Neuronal stem cell (in vitro differentiated cells): ENCODE measurements around the gene TCFL5.
A peak's percentile ranks its signal among the peaks of the same experiment; 100 is the strongest.

Source experiments
- DNase-seq: peaks from one replicate; pipeline ENCODE4 v3.0.0-alpha.2; 2013; ENCODE audit warnings: low spot score
- H2AFZ ChIP-seq: one replicate; pipeline ENCODE4 v1.6.1; 2013; ENCODE audit warnings: mild to moderate bottlenecking, low read length, inconsistent platforms
- H2AK5ac ChIP-seq: 2 replicates; pipeline ENCODE4 v1.6.1; 2013; ENCODE audit warnings: low read depth, mild to moderate bottlenecking, inconsistent platforms, low read length, moderate library complexity, mixed read lengths
- H2BK120ac ChIP-seq: 2 replicates; pipeline ENCODE4 v1.6.1; 2013; ENCODE audit warnings: low read depth, mild to moderate bottlenecking, inconsistent platforms, low read length, moderate library complexity, mixed read lengths
- H2BK12ac ChIP-seq: one replicate; pipeline ENCODE4 v1.6.1; 2013; ENCODE audit warnings: low read length, inconsistent platforms
- H2BK15ac ChIP-seq: 2 replicates; pipeline ENCODE4 v1.6.1; 2013; ENCODE audit warnings: mild to moderate bottlenecking, low read length, inconsistent platforms, mixed read lengths
- H2BK5ac ChIP-seq: one replicate; pipeline ENCODE4 v1.6.1; 2013; ENCODE audit warnings: inconsistent platforms, mild to moderate bottlenecking, low read length, moderate library complexity
- H3K14ac ChIP-seq: one replicate; pipeline ENCODE4 v1.6.1; 2013; ENCODE audit warnings: low read length, inconsistent platforms
- H3K18ac ChIP-seq: 2 replicates; pipeline ENCODE4 v1.6.1; 2013; ENCODE audit warnings: low read length, inconsistent platforms
- H3K23ac ChIP-seq: 2 replicates; pipeline ENCODE4 v1.6.1; 2013; ENCODE audit warnings: low read depth, mild to moderate bottlenecking, mixed read lengths, low read length, inconsistent platforms; ENCODE audit not compliant: poor library complexity
- H3K27ac ChIP-seq: replicated peaks from 3 replicates; pipeline ENCODE4 v1.5.1; 2013; ENCODE audit warnings: low read length, inconsistent platforms
- H3K27me3 ChIP-seq, 3 experiments: 2 replicates each; pipeline ENCODE4 v1.6.1; 2013; ENCODE audit warnings: low read length in 3 of 3, mild to moderate bottlenecking in 2 of 3, inconsistent platforms in 1 of 3, low read depth in 1 of 3, mixed read lengths in 1 of 3, moderate library complexity in 1 of 3; ENCODE audit not compliant: control insufficient read depth in 3 of 3, insufficient read depth in 3 of 3
- H3K36me3 ChIP-seq, 2 donors: replicated peaks in 1 of 2; 2 replicates each; pipeline ENCODE4 v1.6.1; 2013; ENCODE audit warnings: low read length in 2 of 2; ENCODE audit not compliant: control insufficient read depth in 2 of 2, insufficient read depth in 2 of 2
- H3K4ac ChIP-seq: 2 replicates; pipeline ENCODE4 v1.6.1; 2013; ENCODE audit warnings: inconsistent platforms, mild to moderate bottlenecking, low read length, moderate library complexity
- H3K4me1 ChIP-seq, 2 donors: 1 replicate in 1 of 2; 2 replicates in 1 of 2; pipeline ENCODE4 v1.6.1; 2013; ENCODE audit warnings: low read length in 2 of 2, low read depth in 1 of 2; ENCODE audit not compliant: control insufficient read depth in 2 of 2, insufficient read depth in 1 of 2
- H3K4me2 ChIP-seq: one replicate; pipeline ENCODE4 v1.6.1; 2013; ENCODE audit warnings: mild to moderate bottlenecking, low read length, inconsistent platforms; ENCODE audit not compliant: insufficient read depth, poor library complexity, severe bottlenecking
- H3K4me3 ChIP-seq, 2 donors: 2 replicates each; pipeline ENCODE4 v1.5.1; 2013; ENCODE audit warnings: low read length in 2 of 2, mild to moderate bottlenecking in 2 of 2, inconsistent platforms in 1 of 2, moderate library complexity in 1 of 2
- H3K79me1 ChIP-seq: one replicate; pipeline ENCODE4 v1.6.1; 2013; ENCODE audit warnings: low read depth, mild to moderate bottlenecking, inconsistent platforms, low read length, moderate library complexity
- H3K9ac ChIP-seq: one replicate; pipeline ENCODE4 v1.6.1; 2013; ENCODE audit warnings: mild to moderate bottlenecking, low read depth, low read length, inconsistent platforms; ENCODE audit not compliant: poor library complexity
- H3K9me3 ChIP-seq, 2 donors: replicated peaks in 1 of 2; 2 replicates each; pipeline versions ENCODE3 to v1.6.1; 2013; ENCODE audit warnings: low read length in 2 of 2, mild to moderate bottlenecking in 2 of 2, inconsistent platforms in 1 of 2, low read depth in 1 of 2, mixed read lengths in 1 of 2, moderate library complexity in 1 of 2; ENCODE audit not compliant: control insufficient read depth in 2 of 2, insufficient read depth in 1 of 2
- H4K8ac ChIP-seq: one replicate; pipeline ENCODE4 v1.6.1; 2013; ENCODE audit warnings: low read depth, mild to moderate bottlenecking, inconsistent platforms, low read length, moderate library complexity
- H4K91ac ChIP-seq: one replicate; pipeline ENCODE4 v1.6.1; 2013; ENCODE audit warnings: low read length, low read depth, mild to moderate bottlenecking, inconsistent platforms; ENCODE audit not compliant: poor library complexity
- WGBS, 2 donors: extraction: QIAGEN DNeasy Blood & Tissue Kit; methylation state at CpG; one replicate each; pipeline ENCODE4 v1.1.7; 2013; ENCODE audit warnings: missing lambda C conversion rate in 2 of 2, mixed read lengths in 1 of 2; ENCODE audit not compliant: insufficient read length in 2 of 2, insufficient replicate concordance in 1 of 2; ENCODE audit errors: extremely low coverage in 2 of 2; 5-methylcytosine and 5-hydroxymethylcytosine counted together

Gene TCFL5

GRCh38 chr20:62890444-62890843 is 28.8 kb upstream of the TCFL5 start:
- no CpG with 5 or more reads among the region's 7 CpGs for WGBS, 2 donors
- peaks cover 59 to 98% of the 10 kb centered on the region in 2 donors for H3K36me3 ChIP-seq

GRCh38 chr20:62889871-62890270 is 28.2 kb upstream of the TCFL5 start:
- Histone ChIP-seq H3K79me1 (peaks cover 5% of the 10 kb centered on the region), H3K4me3 (peak overlapping the region in 1 of 2 donors; percentile 27), H3K27me3 (no peaks in the 10 kb centered on the region), H3K9ac (no peak overlapping the region), H3K27ac (no peak overlapping the region), H3K4ac (no peak overlapping the region), H4K91ac (no peak overlapping the region), H2AK5ac (no peak overlapping the region), H3K36me3 (peaks cover 59 to 93% of the 10 kb centered on the region in 2 donors), H3K23ac (no peak overlapping the region), H2AFZ (no peak overlapping the region), H4K8ac (no peak overlapping the region), H3K4me1 (peaks cover 0 to 2% of the 10 kb centered on the region in 2 donors), H3K18ac (no peak overlapping the region), H2BK12ac (no peak overlapping the region), H3K4me2 (no peak overlapping the region), H2BK120ac (no peak overlapping the region), H2BK15ac (no peak overlapping the region), H3K9me3 (peaks cover 0 to 10% of the 10 kb centered on the region in 2 donors), H3K14ac (no peak overlapping the region), H2BK5ac (no peak overlapping the region)
- no peak for DNase-seq
- no CpG with 5 or more reads among the region's 9 CpGs for WGBS, 2 donors

More at GRCh38 chr20:62890444-62890843, 28.8 kb upstream of the TCFL5 start:
- no peak overlapping the region for H4K8ac ChIP-seq
- no peak overlapping the region for H2BK5ac ChIP-seq
- DNase-seq: no peak
- no peak overlapping the region for H3K23ac ChIP-seq
- no peak overlapping the region for H2BK12ac ChIP-seq
- H3K18ac ChIP-seq: no peak overlapping the region
- H3K14ac ChIP-seq: no peak overlapping the region
- H2AK5ac ChIP-seq: no peak overlapping the region
- no peak overlapping the region for H3K27ac ChIP-seq
- peaks cover 5% of the 10 kb centered on the region for H3K79me1 ChIP-seq
- no peak overlapping the region for H2AFZ ChIP-seq
- no peak overlapping the region for H3K4me2 ChIP-seq
- no peak overlapping the region for H3K9ac ChIP-seq
- no peak overlapping the region for H3K4ac ChIP-seq
- no peak overlapping the region for H3K4me3 ChIP-seq
- no peak overlapping the region for H4K91ac ChIP-seq
- peaks cover 0 to 2% of the 10 kb centered on the region in 2 donors for H3K4me1 ChIP-seq
- peaks cover 0 to 10% of the 10 kb centered on the region in 2 donors for H3K9me3 ChIP-seq
- no peak overlapping the region for H2BK120ac ChIP-seq
- no peaks in the 10 kb centered on the region for H3K27me3 ChIP-seq
- H2BK15ac ChIP-seq: no peak overlapping the region

- peaks cover 0 to 10% of the 10 kb centered on the region in 2 donors for H3K9me3 ChIP-seq
- no peak overlapping the region for H3K18ac ChIP-seq
- no peak overlapping the region for H2BK15ac ChIP-seq
- no peaks in the 10 kb centered on the region for H3K27me3 ChIP-seq
- H3K4ac ChIP-seq: no peak overlapping the region
- no peak overlapping the region for H3K23ac ChIP-seq
- H4K8ac ChIP-seq: no peak overlapping the region
- no peak overlapping the region for H3K9ac ChIP-seq
- H2BK12ac ChIP-seq: no peak overlapping the region
- H3K36me3 ChIP-seq: peaks cover 56 to 88% of the 10 kb centered on the region in 2 donors
- no peak overlapping the region for H3K4me2 ChIP-seq
- no peak overlapping the region for H2BK5ac ChIP-seq
- no peak overlapping the region for H2BK120ac ChIP-seq
- no peak overlapping the region for H3K27ac ChIP-seq
- no peak overlapping the region for H3K4me3 ChIP-seq
- peaks cover 0 to 2% of the 10 kb centered on the region in 2 donors for H3K4me1 ChIP-seq
- peaks cover 5% of the 10 kb centered on the region for H3K79me1 ChIP-seq
- no peak overlapping the region for H2AK5ac ChIP-seq
- no peak overlapping the region for H2AFZ ChIP-seq
- WGBS, 2 donors: no CpG with 5 or more reads among the region's 8 CpGs
- no peak overlapping the region for H3K14ac ChIP-seq
- H4K91ac ChIP-seq: no peak overlapping the region
- DNase-seq: no peak
Observed at GRCh38 chr20:62889411-62889810, 27.8 kb upstream of the TCFL5 start.

- no CpG with 5 or more reads among the region's 17 CpGs for whole genome bisulfite sequencing, 2 donors
- H3K4ac ChIP-seq: no peak overlapping the region
Observed at GRCh38 chr20:62888910-62889309, 27.3 kb upstream of the TCFL5 start.

More at GRCh38 chr20:62888910-62889309, 27.3 kb upstream of the TCFL5 start:
- Histone ChIP-seq H3K9me3 (peaks cover 0 to 10% of the 10 kb centered on the region in 2 donors), H3K4me1 (peaks cover 0 to 2% of the 10 kb centered on the region in 2 donors), H3K18ac (no peak overlapping the region), H3K9ac (no peak overlapping the region), H3K4me2 (no peak overlapping the region), H3K14ac (no peak overlapping the region), H2BK12ac (no peak overlapping the region), H4K8ac (no peak overlapping the region), H2BK5ac (no peak overlapping the region), H2BK15ac (no peak overlapping the region), H3K27me3 (no peaks in the 10 kb centered on the region), H2AFZ (no peak overlapping the region), H3K23ac (no peak overlapping the region), H3K27ac (no peak overlapping the region), H4K91ac (no peak overlapping the region), H2BK120ac (no peak overlapping the region), H3K4me3 (no peak overlapping the region), H3K79me1 (peaks cover 5% of the 10 kb centered on the region), H3K36me3 (peaks cover 52 to 83% of the 10 kb centered on the region in 2 donors), H2AK5ac (no peak overlapping the region)
- no peak for DNase-seq
